Duodenal mucosa (tissue), 2 donors: ENCODE results near the gene NRG4.
"Not testable (repeated sequence)": the region's sequence is repeated elsewhere in the genome, so short reads cannot be mapped to it uniquely, and the experiment has no call there.

Experiments used
- H3K27ac ChIP-seq: one replicate; pipeline ENCODE4 v1.7.0; 2013; ENCODE audit warnings: low read depth, low read length
- H3K27me3 ChIP-seq, 2 donors: one replicate each; pipeline ENCODE4 v1.7.0; 2013; ENCODE audit warnings: low read length in 2 of 2, control low read depth in 1 of 2; ENCODE audit not compliant: insufficient read depth in 2 of 2, control insufficient read depth in 1 of 2
- H3K36me3 ChIP-seq, 2 donors: one replicate each; pipeline ENCODE4 v1.7.0; 2013; ENCODE audit warnings: low read length in 2 of 2, control low read depth in 1 of 2; ENCODE audit not compliant: insufficient read depth in 2 of 2, control insufficient read depth in 1 of 2
- H3K4me1 ChIP-seq, 2 donors: one replicate each; pipeline ENCODE4 v1.7.0; 2013; ENCODE audit warnings: low read length in 2 of 2, control low read depth in 1 of 2; ENCODE audit not compliant: insufficient read depth in 2 of 2, control insufficient read depth in 1 of 2
- H3K4me3 ChIP-seq, 2 donors: one replicate each; pipeline ENCODE4 v1.7.0; 2013; ENCODE audit warnings: low read length in 2 of 2, low read depth in 1 of 2
- H3K9ac ChIP-seq, 2 donors: one replicate each; pipeline ENCODE4 v1.7.0; 2013; ENCODE audit warnings: low read length in 2 of 2, low read depth in 1 of 2
- H3K9me3 ChIP-seq, 2 donors: one replicate each; pipeline ENCODE4 v1.7.0; 2013; ENCODE audit warnings: low read length in 2 of 2, control low read depth in 1 of 2; ENCODE audit not compliant: control insufficient read depth in 1 of 2

The NRG4 gene

DNA sequence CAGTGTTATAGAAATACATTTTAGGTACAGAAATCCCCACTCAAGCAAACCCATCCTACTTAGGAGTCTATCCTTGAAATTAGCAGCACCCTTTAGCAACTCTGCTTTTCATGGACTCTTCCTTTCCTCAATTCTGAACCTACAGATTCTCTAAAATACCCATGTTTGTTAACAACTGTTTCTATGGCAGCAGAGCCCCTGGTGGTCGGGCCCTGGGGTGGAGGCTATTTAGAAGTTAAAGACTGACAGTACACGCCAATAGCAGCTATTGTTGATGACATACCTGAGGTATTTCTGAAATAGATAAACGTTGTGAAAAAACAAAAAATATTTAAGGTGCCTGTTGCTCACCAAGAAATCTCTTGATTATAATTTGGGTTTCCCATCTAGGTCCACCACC is 23.4 kb upstream of the NRG4 start:
- Histone ChIP-seq H3K9me3 (no peaks in the 10 kb centered on the region), H3K27me3 (no peaks in the 10 kb centered on the region), H3K4me1 (no peaks in the 10 kb centered on the region), H3K9ac (no peak overlapping the region), H3K4me3 (no peak overlapping the region), H3K36me3 (no peaks in the 10 kb centered on the region), H3K27ac (no peak overlapping the region)

DNA sequence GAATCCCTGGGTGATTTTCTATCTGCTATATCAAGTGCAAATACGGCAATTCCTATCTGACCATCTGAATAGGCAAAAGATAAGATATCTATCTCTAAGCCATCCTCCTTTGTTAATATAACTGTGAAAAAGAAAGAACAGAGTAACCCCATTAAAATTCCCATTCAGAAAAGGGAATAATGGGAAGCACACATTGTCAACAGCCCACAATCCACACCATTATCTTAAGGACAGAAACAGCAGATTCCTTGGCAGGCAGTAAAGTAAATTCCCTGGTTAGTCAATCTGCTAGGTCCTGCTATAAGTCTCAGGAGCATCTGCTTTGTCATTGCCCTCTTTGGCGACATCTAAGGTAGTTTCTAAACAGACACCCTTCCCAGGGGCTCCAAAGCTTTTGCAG is 21.9 kb upstream of the NRG4 start:
- no peak overlapping the region for H3K4me3 ChIP-seq
- H3K36me3 ChIP-seq: no peaks in the 10 kb centered on the region
- H3K27ac ChIP-seq: no peak overlapping the region
- H3K9me3 ChIP-seq: no peaks in the 10 kb centered on the region
- H3K27me3 ChIP-seq: no peaks in the 10 kb centered on the region
- no peaks in the 10 kb centered on the region for H3K4me1 ChIP-seq
- no peak overlapping the region for H3K9ac ChIP-seq

DNA sequence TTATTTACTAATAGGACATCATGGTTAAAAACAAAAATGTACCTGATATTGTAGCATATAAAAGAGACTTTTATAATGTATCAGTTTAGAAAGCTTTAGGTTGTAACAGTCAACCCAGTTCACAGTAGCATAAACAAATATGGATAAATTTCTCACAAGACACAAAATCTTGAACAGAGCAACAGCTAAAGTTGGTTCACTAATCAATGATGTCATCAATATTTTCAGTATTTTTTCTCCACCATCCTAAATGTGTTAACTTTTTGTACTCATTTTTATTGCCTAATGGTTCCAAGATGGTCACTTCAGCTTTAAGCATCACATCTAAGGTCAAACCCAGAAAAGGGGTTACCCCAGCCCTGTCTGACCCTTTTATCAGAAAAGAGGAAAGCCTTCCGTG is 21.2 kb upstream of the NRG4 start:
- Histone ChIP-seq H3K27me3 (no peaks in the 10 kb centered on the region), H3K9ac (no peak overlapping the region), H3K4me1 (no peaks in the 10 kb centered on the region), H3K36me3 (no peaks in the 10 kb centered on the region), H3K9me3 (no peaks in the 10 kb centered on the region), H3K27ac (no peak overlapping the region), H3K4me3 (no peak overlapping the region)

DNA sequence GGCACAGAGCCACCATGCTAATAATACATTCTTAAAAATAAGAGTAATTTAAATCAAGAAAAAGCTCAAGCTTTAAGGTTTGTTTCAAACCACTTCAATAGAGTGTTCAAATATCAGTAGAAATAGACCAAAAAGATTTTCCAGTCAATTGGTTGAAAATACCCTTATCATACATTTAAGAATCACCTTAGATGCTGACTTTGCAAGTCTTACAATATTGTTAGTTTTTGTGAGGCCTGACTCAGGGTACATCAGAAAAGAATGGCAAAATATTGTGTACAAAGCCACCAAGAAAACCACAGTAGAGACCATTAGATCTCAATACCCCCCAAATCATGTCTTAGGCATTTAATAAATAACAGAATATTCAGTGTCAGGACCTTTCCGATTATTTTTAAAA is 19.8 kb upstream of the NRG4 start:
- no peaks in the 10 kb centered on the region for H3K9me3 ChIP-seq
- no peaks in the 10 kb centered on the region for H3K27me3 ChIP-seq
- H3K9ac ChIP-seq: no peak overlapping the region
- H3K36me3 ChIP-seq: no peaks in the 10 kb centered on the region
- no peak overlapping the region for H3K4me3 ChIP-seq
- H3K27ac ChIP-seq: no peak overlapping the region
- no peaks in the 10 kb centered on the region for H3K4me1 ChIP-seq

DNA sequence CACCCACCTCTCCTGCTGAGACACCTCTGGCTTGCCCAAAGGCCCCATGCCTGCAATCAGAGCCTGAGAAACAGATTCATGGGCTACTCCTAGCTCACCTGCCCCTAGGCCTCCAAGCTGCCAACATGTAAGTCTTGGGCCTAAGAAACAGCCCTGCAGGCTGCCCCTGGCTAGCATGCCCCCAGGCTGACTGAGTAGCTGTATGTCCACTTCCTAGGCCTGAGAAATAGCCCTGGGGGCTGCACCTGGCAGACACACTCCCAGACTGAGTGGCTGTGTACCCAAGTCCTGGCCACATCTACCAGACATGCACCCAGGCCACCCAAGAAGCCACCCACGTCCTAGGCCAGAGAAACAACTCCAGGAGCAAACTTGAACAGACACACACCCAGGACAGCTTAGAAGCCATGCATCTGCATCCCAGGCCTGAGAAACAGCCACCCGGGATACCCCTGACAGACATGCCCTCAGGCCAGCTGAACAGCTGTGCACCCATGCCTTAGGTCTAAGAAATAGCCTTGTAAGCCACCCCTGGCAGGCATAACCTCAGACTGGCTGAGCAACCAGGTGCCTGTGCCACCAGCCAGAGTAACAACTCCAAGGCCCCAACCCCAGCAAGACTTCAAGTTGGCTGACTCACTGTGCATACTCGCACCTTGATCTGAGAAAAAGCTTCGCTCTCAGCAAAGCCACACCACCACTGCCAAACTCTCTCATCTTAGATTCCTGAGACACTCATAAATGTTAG is 12.0 kb upstream of the NRG4 start:
- H3K36me3 ChIP-seq: no peaks in the 10 kb centered on the region
- peaks cover 0 to 10% of the 10 kb centered on the region in 2 donors for H3K9me3 ChIP-seq
- no peaks in the 10 kb centered on the region for H3K27me3 ChIP-seq
- H3K9ac ChIP-seq: no peak overlapping the region
- H3K4me3 ChIP-seq: no peak overlapping the region
- no peaks in the 10 kb centered on the region for H3K4me1 ChIP-seq
- H3K27ac ChIP-seq: no peak overlapping the region

DNA sequence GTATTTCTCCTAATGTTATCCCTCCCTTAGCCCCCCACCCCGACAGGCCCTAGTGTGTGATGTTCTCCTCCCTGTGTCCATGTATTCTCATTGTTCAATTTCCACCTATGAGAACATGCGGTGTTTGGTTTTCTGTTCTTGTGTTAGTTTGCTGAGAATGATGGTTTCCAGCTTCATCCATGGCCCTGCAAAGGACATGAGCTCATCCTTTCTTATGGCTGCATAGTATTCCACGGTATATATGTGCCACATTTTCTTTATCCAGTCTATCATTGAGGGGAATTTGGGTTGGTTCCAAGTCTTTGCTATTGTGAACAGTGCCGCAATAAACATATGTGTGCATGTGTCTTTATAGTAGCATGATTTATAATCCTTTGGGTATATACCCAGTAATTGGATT is 1.2 kb upstream of the NRG4 start:
- H3K4me1 ChIP-seq, H3K9me3 ChIP-seq, H3K36me3 ChIP-seq, H3K9ac ChIP-seq, H3K4me3 ChIP-seq, H3K27me3 ChIP-seq, H3K27ac ChIP-seq: not testable (repeated sequence)

DNA sequence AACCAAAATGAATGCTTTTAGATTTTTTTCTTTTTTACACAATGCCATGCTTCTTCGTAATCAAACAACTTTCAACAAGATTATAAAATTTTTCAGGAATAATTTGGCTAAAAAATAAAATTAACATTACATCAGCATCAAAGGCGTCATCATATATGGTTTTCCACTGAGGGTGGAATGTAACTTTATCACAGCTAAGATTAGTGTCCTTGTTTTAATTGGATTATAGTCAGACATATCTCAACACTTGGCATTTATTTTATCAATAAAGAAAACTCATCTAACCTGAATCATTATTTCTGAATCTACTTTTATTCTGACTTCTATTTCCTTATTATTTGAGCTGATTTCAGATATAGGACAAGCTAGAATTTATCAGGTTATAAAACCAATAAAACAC is 1.6 kb downstream of the NRG4 start:
- H3K4me3 ChIP-seq: no peak overlapping the region
- peaks cover 3 to 4% of the 10 kb centered on the region in 2 donors for H3K27me3 ChIP-seq
- no peaks in the 10 kb centered on the region for H3K36me3 ChIP-seq
- H3K9me3 ChIP-seq: no peaks in the 10 kb centered on the region
- H3K27ac ChIP-seq: no peak overlapping the region
- H3K4me1 ChIP-seq: peaks cover 0 to 4% of the 10 kb centered on the region in 2 donors
- H3K9ac ChIP-seq: no peak overlapping the region

DNA sequence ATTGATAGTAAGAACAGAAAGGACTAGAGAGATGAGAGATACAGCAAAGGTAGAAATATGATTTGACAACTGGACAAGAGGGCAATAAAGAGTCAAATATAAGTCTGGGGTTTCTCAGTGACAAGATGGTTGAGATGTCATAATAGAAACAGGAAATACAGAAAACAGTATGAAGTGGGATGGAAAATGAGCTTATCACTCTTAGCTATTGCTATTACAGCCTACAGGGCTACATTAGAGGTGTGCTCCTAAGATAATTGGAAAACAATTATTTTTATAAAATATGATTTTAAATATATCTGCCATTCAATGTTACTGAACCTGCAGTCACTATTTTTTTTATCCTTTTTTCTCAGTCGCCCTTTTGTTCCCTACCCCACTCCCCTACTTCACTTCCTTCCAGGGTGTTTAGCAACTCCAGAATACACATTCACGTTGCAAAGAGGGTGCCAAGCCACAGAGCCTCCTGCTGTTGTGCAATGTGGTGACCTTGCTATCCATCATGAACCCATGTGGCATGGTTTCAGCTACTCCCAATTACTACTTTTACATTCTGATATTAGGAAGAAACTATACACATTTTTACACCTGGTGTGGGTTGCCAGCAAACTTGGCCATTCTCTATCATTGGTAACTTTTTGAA is 6.0 kb downstream of the NRG4 start:
- Histone ChIP-seq H3K4me3 (no peak overlapping the region), H3K36me3 (no peaks in the 10 kb centered on the region), H3K4me1 (no peaks in the 10 kb centered on the region), H3K9ac (no peak overlapping the region), H3K9me3 (no peaks in the 10 kb centered on the region), H3K27me3 (peaks cover 0 to 6% of the 10 kb centered on the region in 2 donors), H3K27ac (no peak overlapping the region)

DNA sequence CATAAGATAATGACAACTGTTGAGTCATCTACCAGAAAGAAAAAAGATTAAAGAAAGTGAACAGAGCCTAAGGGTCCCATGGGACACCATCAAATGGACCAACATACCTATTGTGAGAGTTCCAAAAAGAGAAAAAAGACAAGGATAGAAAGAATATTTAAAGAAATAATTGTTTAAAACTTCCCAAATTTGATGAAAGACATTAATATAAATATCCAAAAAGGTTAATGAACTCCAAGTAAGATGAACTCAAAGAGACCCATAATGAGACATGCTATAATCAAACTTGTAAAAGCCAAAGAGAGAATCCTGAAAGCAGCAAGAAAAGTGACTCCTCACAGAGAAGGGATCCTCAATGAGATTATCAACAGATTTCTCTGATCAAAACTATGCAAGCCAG is 8.9 kb downstream of the NRG4 start:
- Histone ChIP-seq H3K27ac (no peak overlapping the region), H3K4me3 (no peak overlapping the region), H3K9ac (no peak overlapping the region), H3K36me3 (no peaks in the 10 kb centered on the region), H3K27me3 (peaks cover 0 to 6% of the 10 kb centered on the region in 2 donors), H3K4me1 (no peaks in the 10 kb centered on the region), H3K9me3 (no peaks in the 10 kb centered on the region)

DNA sequence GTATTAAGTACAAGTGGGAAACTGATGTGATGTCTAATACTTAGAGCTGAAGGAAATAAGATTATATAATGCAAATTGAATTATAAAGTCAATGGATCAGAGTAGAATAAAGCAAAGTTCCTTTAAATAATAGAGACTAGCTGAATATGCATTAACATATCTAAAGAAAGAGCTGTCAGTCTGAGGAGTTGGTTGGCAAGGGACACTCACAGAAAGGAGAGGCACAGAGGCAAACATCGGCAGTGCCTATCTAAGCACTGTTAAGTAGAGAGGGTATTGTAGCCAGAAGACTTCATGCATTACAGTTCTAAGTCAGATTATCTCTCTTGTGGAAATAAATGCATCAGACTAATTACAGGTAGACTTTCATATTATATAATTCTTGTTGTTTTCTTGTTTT is 16.6 kb downstream of the NRG4 start:
- Histone ChIP-seq H3K9ac (no peak overlapping the region), H3K27ac (no peak overlapping the region), H3K9me3 (no peaks in the 10 kb centered on the region), H3K36me3 (no peaks in the 10 kb centered on the region), H3K4me1 (no peaks in the 10 kb centered on the region), H3K27me3 (no peaks in the 10 kb centered on the region), H3K4me3 (no peak overlapping the region)
